Stomach (tissue), 9 donors: Measurements from ENCODE around the gene KCNT1. TPM values are rescaled to one million over a fixed set of nuclear protein-coding genes. Genes with fewer than 3 reads are reported as not detected.

Source experiments
- DNase-seq, 2 donors: peaks; one replicate each; pipeline versions ENCODE4 v3.0.0 to v3.0.0-alpha.2; 2013 to 2019
- H3K27ac ChIP-seq, 5 donors: fragments of 200-600 bp in 4 of 5; sonication (generic) in 4 of 5; one replicate each; pipeline ENCODE4 v1.5.1; 2013 to 2019; ENCODE audit warnings: mild to moderate bottlenecking in 1 of 5, moderate library complexity in 1 of 5
- H3K27me3 ChIP-seq, 3 donors: fragments of 200-600 bp; sonication (generic); one replicate each; pipeline ENCODE4 v1.5.1; 2017 to 2019; ENCODE audit warnings: mixed run types in 1 of 3
- H3K36me3 ChIP-seq, 4 donors: fragments of 200-600 bp; sonication (generic); 1 replicate in 3 of 4; 2 replicates in 1 of 4; pipeline ENCODE4 v1.5.1; 2016 to 2019
- H3K4me1 ChIP-seq, 4 donors: fragments of 200-600 bp; sonication (generic); one replicate each; pipeline ENCODE4 v1.5.1; 2016 to 2019
- H3K4me3 ChIP-seq, 4 donors: fragments of 200-600 bp; sonication (generic) in 3 of 4; one replicate each; pipeline ENCODE4 v1.5.1; 2016 to 2019; ENCODE audit warnings: mild to moderate bottlenecking in 1 of 4
- H3K9me3 ChIP-seq, 4 donors: fragments of 200-600 bp; sonication (generic); one replicate each; pipeline ENCODE4 v1.5.1; 2016 to 2019
- EP300 ChIP-seq: sonication (generic); formaldehyde crosslinking; IDR thresholded peaks from one replicate; pipeline ENCODE4 v1.6.1; 2017; ENCODE audit warnings: antibody characterized with exemption
- POLR2A ChIP-seq, 4 donors: fragments of 450-650 bp; IDR thresholded peaks; one replicate each; pipeline ENCODE4 v1.6.1; 2016; ENCODE audit warnings: antibody characterized with exemption in 4 of 4, control low read depth in 2 of 4, mild to moderate bottlenecking in 1 of 4, moderate library complexity in 1 of 4
- POLR2AphosphoS5 ChIP-seq, 3 donors: sonication (generic); formaldehyde crosslinking; IDR thresholded peaks; one replicate each; pipeline ENCODE4 v1.6.1; 2016; ENCODE audit warnings: antibody characterized with exemption in 3 of 3
- WGBS, 5 donors: extraction: QIAGEN DNeasy Blood & Tissue Kit in 3 of 5; methylation state at CpG; one replicate each; pipeline versions ENCODE4 v1.1.5 to v1.1.7; 2013 to 2018; 5-methylcytosine and 5-hydroxymethylcytosine counted together
- intact Hi-C: fragments of 100-400 bp; cut with DNase I; formaldehyde crosslinking; loops from one replicate; pipeline ENCODE4 v1.15.1; 2023; ENCODE audit warnings: low total_unique reads
- polyA plus RNA-seq, 3 donors: library from polyadenylated mRNA; stranded (reverse); fragments of 200-250 nt; gene quantifications; one replicate each; pipeline ENCODE4 v1.2.3, GENCODE V29; 2013
- total RNA-seq, 5 donors: library from RNA; depleted of rRNA; stranded (reverse); fragments of >200 nt; gene quantifications; one replicate each; pipeline versions ENCODE4 v1.1.0 to v1.2.3, GENCODE V29; 2014 to 2016
- TF ChIP-seq, protein P1 (sequence below), 7 experiments: fragments of 450-650 bp in 4 of 7; fragments of 200-600 bp in 3 of 7; sonication (generic) in 3 of 7; IDR thresholded peaks; one replicate each; pipeline ENCODE4 v1.5.1; 2016 to 2019; ENCODE audit warnings: antibody characterized with exemption in 7 of 7, control low read depth in 2 of 7, mild to moderate bottlenecking in 1 of 7
- donor health status: healthy with polysubstance abuse.
- donor health status: Bipolar disorder and iron deficiency.
- donor health status: healthy.

Gene KCNT1
- total and polyA plus RNA-seq, 8 donors: 0.10 to 12.9 (median 0.37) TPM; not detected in 4

DNA sequence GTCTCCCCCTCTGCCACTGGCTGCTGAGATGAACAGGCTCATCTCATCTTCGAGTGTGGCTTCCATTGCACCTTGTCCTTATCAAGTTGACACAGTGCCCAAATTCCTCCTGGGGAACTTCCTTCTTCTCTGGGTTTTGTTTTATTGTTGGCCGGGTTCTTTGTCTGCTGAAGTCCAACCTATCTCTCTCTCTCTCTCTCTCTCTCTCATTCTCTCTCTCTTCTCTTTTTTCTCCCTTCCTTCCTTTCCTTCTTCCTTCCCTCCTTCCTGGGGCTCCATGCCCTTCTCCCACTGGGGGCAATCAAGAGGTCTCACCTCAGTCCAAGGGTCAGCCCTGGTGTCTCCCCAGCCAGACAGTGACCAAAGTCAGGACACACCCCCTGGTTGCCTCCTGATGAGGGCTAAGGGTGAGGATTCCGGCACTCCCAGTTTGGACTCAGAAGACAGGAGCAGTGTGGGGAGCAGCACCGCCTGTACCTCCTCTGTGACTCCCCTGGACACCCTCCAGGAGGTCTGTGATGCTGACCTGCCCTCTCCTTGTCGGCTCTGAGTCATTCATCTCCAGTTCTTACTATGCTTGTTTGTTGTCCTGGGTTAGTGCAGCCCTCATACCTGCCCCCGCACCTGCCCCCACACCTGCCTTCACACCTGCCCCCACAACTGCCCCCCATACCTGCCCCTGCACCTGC is 30.7 kb downstream of the KCNT1 start:
- Histone ChIP-seq H3K4me3 (no peak overlapping the region), H3K36me3 (no peaks in the 10 kb centered on the region), H3K4me1 (peaks cover 0 to 3% (median 0%) of the 10 kb centered on the region in 4 donors), H3K27me3 (peaks cover 0 to 63% (median 29%) of the 10 kb centered on the region in 3 donors), H3K27ac (no peak overlapping the region), H3K9me3 (peaks cover 0 to 20% (median 14%) of the 10 kb centered on the region in 4 donors)
- 42 to 62% (median 56%) methylated on average over 5 to 6 of the region's 6 CpGs for WGBS, 5 donors
- intact Hi-C loops: no loop called here
- DNase-seq: no peak
- TF ChIP-seq EP300 (no peak), POLR2A (IDR thresholded peaks at IDR 0.05) (no peak), POLR2AphosphoS5 (IDR thresholded peaks at IDR 0.05) (no peak)
- TF ChIP-seq, protein P1, sequence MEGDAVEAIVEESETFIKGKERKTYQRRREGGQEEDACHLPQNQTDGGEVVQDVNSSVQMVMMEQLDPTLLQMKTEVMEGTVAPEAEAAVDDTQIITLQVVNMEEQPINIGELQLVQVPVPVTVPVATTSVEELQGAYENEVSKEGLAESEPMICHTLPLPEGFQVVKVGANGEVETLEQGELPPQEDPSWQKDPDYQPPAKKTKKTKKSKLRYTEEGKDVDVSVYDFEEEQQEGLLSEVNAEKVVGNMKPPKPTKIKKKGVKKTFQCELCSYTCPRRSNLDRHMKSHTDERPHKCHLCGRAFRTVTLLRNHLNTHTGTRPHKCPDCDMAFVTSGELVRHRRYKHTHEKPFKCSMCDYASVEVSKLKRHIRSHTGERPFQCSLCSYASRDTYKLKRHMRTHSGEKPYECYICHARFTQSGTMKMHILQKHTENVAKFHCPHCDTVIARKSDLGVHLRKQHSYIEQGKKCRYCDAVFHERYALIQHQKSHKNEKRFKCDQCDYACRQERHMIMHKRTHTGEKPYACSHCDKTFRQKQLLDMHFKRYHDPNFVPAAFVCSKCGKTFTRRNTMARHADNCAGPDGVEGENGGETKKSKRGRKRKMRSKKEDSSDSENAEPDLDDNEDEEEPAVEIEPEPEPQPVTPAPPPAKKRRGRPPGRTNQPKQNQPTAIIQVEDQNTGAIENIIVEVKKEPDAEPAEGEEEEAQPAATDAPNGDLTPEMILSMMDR (IDR thresholded peaks at IDR 0.05): no peak

DNA sequence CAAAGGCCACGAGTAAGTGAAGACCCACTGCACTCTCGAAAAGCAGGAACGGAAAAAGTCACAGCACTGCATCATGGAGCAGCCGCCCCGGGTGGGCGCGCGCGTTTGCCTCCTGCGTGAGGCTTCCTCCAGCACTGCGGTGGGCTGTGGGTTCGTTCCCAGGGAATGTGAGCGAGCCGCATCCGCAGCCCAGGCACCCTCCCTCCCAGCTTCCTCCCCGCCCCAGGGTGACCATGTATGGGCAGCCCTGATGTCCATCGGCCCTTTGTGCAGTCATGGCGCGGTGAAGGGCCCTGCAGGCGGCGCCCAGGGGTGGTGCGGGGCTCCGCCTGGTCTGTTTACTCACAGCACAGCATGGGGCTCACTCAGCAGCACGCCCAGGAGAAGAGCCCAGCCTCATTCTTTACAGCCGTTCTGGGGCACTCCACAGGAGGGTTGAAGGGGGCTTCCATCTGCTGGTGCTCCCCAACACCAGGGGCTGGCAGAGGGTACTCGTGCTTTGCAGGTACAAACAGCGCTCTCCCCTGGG is 32.7 kb downstream of the KCNT1 start:
- H3K27me3 ChIP-seq: peaks cover 0 to 63% (median 38%) of the 10 kb centered on the region in 3 donors
- WGBS, 5 donors: 73 to 92% (median 78%) methylated on average over 15 to 27 of the region's 27 CpGs

DNA sequence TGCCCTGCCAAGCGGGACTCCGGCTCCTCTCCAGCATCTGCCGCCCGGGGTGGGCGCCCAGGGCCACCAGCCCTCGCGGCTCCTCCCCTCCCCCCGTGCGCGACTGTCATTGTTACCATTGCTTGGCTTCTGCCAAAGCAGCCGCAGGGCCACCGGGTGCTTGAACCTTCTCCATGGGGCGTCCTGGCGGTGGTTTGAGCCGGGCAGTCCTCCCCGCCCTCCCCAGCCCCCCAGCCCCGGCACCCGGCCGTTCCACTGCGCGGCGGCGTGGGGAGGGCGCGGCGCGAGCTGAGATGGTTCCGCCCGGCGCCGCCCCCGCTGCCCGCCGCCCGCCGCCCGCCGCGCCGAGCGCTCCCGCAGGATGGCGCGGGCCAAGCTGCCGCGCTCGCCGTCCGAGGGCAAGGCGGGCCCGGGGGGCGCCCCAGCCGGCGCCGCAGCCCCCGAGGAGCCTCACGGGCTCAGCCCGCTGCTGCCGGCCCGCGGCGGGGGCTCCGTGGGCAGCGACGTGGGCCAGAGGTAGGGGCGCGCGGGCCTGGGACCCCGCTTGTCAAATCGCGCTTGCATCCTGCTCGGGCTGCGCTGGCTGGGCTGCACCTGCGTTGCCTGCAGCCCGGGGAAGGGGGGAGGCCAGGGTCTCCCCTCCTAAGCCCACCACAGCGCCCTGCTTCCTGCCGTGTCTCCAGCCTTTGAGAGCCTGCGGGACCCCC is 34.4 kb downstream of the KCNT1 start:
- Histone ChIP-seq H3K27me3 (peaks cover 0 to 80% (median 38%) of the 10 kb centered on the region in 3 donors), H3K4me1 (peaks cover 0 to 3% (median 0%) of the 10 kb centered on the region in 4 donors), H3K27ac (no peak overlapping the region), H3K4me3 (no peak overlapping the region), H3K36me3 (no peaks in the 10 kb centered on the region), H3K9me3 (peaks cover 0 to 15% (median 9%) of the 10 kb centered on the region in 4 donors)
- intact Hi-C loops: no loop called here
- no peak for DNase-seq
- WGBS, 5 donors: 2 to 8% (median 5%) methylated on average over 17 to 78 of the region's 78 CpGs; no CpG with 5 or more reads in 1 of the 5 donors
- TF ChIP-seq, protein P1 (IDR thresholded peaks at IDR 0.05): no peak
- no peak for TF ChIP-seq POLR2AphosphoS5 (IDR thresholded peaks at IDR 0.05)
- no peak for TF ChIP-seq POLR2A (IDR thresholded peaks at IDR 0.05)
- TF ChIP-seq EP300: no peak

More for the DNA sequence above, 32.7 kb downstream of the KCNT1 start:
- H3K27ac ChIP-seq: no peak overlapping the region
- intact Hi-C loops: no loop called here
- no peak overlapping the region for H3K4me3 ChIP-seq
- no peak for DNase-seq
- no peaks in the 10 kb centered on the region for H3K36me3 ChIP-seq
- H3K4me1 ChIP-seq: peaks cover 0 to 3% (median 0%) of the 10 kb centered on the region in 4 donors
- peaks cover 0 to 20% (median 14%) of the 10 kb centered on the region in 4 donors for H3K9me3 ChIP-seq
- TF ChIP-seq EP300: no peak
- TF ChIP-seq, protein P1 (IDR thresholded peaks at IDR 0.05): no peak
- no peak for TF ChIP-seq POLR2A (IDR thresholded peaks at IDR 0.05)
- TF ChIP-seq POLR2AphosphoS5 (IDR thresholded peaks at IDR 0.05): no peak
